Prostate gland (tissue), 2 donors: ENCODE results near the gene TMEM242.

Experiments used
- POLR2A ChIP-seq: fragments of 450-650 bp; IDR thresholded peaks from one replicate; pipeline ENCODE4 v1.6.1; 2016; ENCODE audit warnings: antibody characterized with exemption, mild to moderate bottlenecking
- TF ChIP-seq, protein P1 (sequence below), 4 experiments: fragments of 200-600 bp in 2 of 4; fragments of 450-650 bp in 2 of 4; sonication (generic) in 2 of 4; IDR thresholded peaks; 1 replicate in 3 of 4; 2 replicates in 1 of 4; pipeline ENCODE4 v1.5.1; 2016 to 2019; ENCODE audit warnings: antibody characterized with exemption in 4 of 4, mild to moderate bottlenecking in 2 of 4, moderate library complexity in 2 of 4

DNA sequence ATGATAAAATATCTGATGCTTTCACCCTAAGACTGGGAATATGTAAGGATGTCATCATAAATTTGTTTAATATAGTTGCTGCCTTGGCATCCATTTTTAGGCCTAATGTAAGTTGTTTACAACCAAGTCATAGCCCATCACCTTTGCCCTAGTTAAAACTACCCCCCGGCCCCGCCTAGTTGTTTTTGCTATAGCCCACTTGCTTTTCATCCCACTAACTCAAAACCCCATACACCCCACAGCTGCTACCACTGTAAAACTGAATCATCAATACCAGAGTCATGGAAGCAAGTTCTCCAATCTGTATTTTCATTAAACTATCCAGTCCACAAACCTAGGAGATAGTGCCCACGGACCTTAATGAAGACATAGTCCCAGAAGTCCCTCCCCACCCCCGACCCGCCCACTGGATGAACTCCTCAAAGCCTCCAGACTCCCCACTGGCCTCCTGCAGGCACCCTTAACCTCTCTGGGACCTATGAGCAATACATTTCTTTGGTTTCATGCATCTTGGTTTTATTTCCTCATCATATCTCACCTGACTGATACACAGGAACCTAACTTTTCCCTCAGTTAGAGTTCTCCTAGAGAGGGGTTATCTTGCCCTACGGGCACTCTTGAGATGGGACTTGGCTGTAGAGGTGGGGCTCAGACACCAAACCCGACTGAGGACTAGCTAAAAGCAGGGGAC lies 45.2 kb upstream of the TMEM242 start:
- TF ChIP-seq, protein P1, sequence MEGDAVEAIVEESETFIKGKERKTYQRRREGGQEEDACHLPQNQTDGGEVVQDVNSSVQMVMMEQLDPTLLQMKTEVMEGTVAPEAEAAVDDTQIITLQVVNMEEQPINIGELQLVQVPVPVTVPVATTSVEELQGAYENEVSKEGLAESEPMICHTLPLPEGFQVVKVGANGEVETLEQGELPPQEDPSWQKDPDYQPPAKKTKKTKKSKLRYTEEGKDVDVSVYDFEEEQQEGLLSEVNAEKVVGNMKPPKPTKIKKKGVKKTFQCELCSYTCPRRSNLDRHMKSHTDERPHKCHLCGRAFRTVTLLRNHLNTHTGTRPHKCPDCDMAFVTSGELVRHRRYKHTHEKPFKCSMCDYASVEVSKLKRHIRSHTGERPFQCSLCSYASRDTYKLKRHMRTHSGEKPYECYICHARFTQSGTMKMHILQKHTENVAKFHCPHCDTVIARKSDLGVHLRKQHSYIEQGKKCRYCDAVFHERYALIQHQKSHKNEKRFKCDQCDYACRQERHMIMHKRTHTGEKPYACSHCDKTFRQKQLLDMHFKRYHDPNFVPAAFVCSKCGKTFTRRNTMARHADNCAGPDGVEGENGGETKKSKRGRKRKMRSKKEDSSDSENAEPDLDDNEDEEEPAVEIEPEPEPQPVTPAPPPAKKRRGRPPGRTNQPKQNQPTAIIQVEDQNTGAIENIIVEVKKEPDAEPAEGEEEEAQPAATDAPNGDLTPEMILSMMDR (IDR thresholded peaks at IDR 0.05), result no peak
- no peak for TF ChIP-seq POLR2A
